Measurements from ENCODE around the gene SUSD4. TPM values are rescaled to one million over a fixed set of nuclear protein-coding genes. Genes with fewer than 3 reads are reported as not detected.

The SUSD4 gene, protein sequence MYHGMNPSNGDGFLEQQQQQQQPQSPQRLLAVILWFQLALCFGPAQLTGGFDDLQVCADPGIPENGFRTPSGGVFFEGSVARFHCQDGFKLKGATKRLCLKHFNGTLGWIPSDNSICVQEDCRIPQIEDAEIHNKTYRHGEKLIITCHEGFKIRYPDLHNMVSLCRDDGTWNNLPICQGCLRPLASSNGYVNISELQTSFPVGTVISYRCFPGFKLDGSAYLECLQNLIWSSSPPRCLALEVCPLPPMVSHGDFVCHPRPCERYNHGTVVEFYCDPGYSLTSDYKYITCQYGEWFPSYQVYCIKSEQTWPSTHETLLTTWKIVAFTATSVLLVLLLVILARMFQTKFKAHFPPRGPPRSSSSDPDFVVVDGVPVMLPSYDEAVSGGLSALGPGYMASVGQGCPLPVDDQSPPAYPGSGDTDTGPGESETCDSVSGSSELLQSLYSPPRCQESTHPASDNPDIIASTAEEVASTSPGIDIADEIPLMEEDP
- polyA plus RNA-seq (2012; ENCODE audit: low read depth, missing spikeins) = 0.05 TPM

- TF ChIP-seq POLR2AphosphoS5 (IDR thresholded peaks at IDR 0.05; ENCODE audit: low read depth, low read length) (no peak), TAF1 (IDR thresholded peaks at IDR 0.05; ENCODE audit: low read depth, low read length) (no peak), POU2F2 (IDR thresholded peaks at IDR 0.05; ENCODE audit: low read depth, low read length) (no peak), PAX5 (IDR thresholded peaks at IDR 0.05; ENCODE audit: insufficient read depth, low read length, severe bottlenecking) (no peak), POLR2A (IDR thresholded peaks at IDR 0.05; ENCODE audit: low read depth, low read length) (no peak), SPI1 (IDR thresholded peaks at IDR 0.05; ENCODE audit: low read depth, low read length) (no peak)
- DNase-seq (ENCODE audit: insufficient read length, low spot score) (peak; percentile 35), FAIRE-seq (no peak)
These were observed at the start of gene SUSD4 for GRCh38 chr1:223363856-223364684. SUSD4 (minus strand) TSS chr1:223364176; CDS start chr1:223363425, 751 bp downstream.

DNA sequence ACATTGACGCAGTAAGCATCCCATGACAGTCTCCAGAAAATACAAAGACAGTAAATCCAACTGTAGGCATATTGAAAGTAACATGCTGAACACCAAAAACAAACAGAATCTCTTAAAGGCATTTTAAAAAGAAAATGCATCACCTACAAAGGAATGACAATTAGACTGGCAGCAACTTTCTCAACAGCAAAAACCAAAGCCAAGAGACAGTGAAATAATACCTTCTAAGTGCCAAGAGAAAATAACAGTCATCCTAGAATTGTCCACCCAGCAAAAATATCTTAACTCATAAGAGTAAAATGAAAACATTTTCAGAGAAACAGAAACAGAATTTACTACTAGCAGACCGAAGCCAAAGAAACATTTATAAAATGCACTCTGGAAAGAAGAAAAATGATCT is 49.2 kb upstream of the SUSD4 start:
- FAIRE-seq (no peak), DNase-seq (ENCODE audit: insufficient read length, low spot score) (no peak)
- no peak for TF ChIP-seq SPI1 (IDR thresholded peaks at IDR 0.05; ENCODE audit: low read depth, low read length)
- no peak for TF ChIP-seq POLR2A (IDR thresholded peaks at IDR 0.05; ENCODE audit: low read depth, low read length)
- TF ChIP-seq PAX5 (IDR thresholded peaks at IDR 0.05; ENCODE audit: insufficient read depth, low read length, severe bottlenecking) = no peak
- no peak for TF ChIP-seq POU2F2 (IDR thresholded peaks at IDR 0.05; ENCODE audit: low read depth, low read length)
- TF ChIP-seq TAF1 (IDR thresholded peaks at IDR 0.05; ENCODE audit: low read depth, low read length) = no peak
- no peak for TF ChIP-seq POLR2AphosphoS5 (IDR thresholded peaks at IDR 0.05; ENCODE audit: low read depth, low read length)

GRCh38 chr1:223411710-223412109 is 47.7 kb upstream of the SUSD4 start:
- TF ChIP-seq TAF1 (IDR thresholded peaks at IDR 0.05; ENCODE audit: low read depth, low read length) = no peak
- TF ChIP-seq SPI1 (IDR thresholded peaks at IDR 0.05; ENCODE audit: low read depth, low read length) = no peak
- TF ChIP-seq POU2F2 (IDR thresholded peaks at IDR 0.05; ENCODE audit: low read depth, low read length) = no peak
- TF ChIP-seq POLR2AphosphoS5 (IDR thresholded peaks at IDR 0.05; ENCODE audit: low read depth, low read length) = no peak
- no peak for TF ChIP-seq PAX5 (IDR thresholded peaks at IDR 0.05; ENCODE audit: insufficient read depth, low read length, severe bottlenecking)
- no peak for TF ChIP-seq POLR2A (IDR thresholded peaks at IDR 0.05; ENCODE audit: low read depth, low read length)
- FAIRE-seq = no peak

GRCh38 chr1:223411309-223411708 is 47.3 kb upstream of the SUSD4 start:
- DNase-seq (ENCODE audit: insufficient read length, low spot score) = no peak
- TF ChIP-seq POU2F2 (IDR thresholded peaks at IDR 0.05; ENCODE audit: low read depth, low read length) (no peak), PAX5 (IDR thresholded peaks at IDR 0.05; ENCODE audit: insufficient read depth, low read length, severe bottlenecking) (no peak), SPI1 (IDR thresholded peaks at IDR 0.05; ENCODE audit: low read depth, low read length) (no peak), TAF1 (IDR thresholded peaks at IDR 0.05; ENCODE audit: low read depth, low read length) (no peak), POLR2A (IDR thresholded peaks at IDR 0.05; ENCODE audit: low read depth, low read length) (no peak), POLR2AphosphoS5 (IDR thresholded peaks at IDR 0.05; ENCODE audit: low read depth, low read length) (no peak)
- no peak for FAIRE-seq

More at GRCh38 chr1:223411710-223412109, 47.7 kb upstream of the SUSD4 start:
- no peak for DNase-seq (ENCODE audit: insufficient read length, low spot score)

DNA sequence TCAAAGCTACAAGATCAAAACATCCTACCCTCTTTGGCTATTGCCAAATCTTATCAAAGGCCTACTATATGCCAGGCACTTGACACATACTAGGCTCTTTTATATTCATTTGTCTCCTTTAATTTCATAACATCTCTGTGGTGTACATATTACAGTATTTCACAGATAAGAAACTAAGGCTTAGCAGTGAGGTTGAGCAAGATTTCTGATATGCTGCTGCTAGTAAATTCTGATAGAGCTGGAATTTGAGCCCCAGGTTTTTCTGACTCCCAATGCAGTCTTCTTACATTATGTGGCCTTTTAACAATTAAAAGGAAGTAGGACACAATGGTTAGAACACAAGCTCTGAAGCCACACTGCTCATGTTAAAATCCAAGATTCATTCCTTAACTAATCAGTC is 46.1 kb upstream of the SUSD4 start:
- no peak for FAIRE-seq
- TF ChIP-seq PAX5 (IDR thresholded peaks at IDR 0.05; ENCODE audit: insufficient read depth, low read length, severe bottlenecking) = no peak
- no peak for TF ChIP-seq POLR2A (IDR thresholded peaks at IDR 0.05; ENCODE audit: low read depth, low read length)
- no peak for TF ChIP-seq POLR2AphosphoS5 (IDR thresholded peaks at IDR 0.05; ENCODE audit: low read depth, low read length)
- TF ChIP-seq POU2F2 (IDR thresholded peaks at IDR 0.05; ENCODE audit: low read depth, low read length) = no peak
- no peak for TF ChIP-seq TAF1 (IDR thresholded peaks at IDR 0.05; ENCODE audit: low read depth, low read length)
- no peak for TF ChIP-seq SPI1 (IDR thresholded peaks at IDR 0.05; ENCODE audit: low read depth, low read length)
- DNase-seq (ENCODE audit: insufficient read length, low spot score) = no peak

- FAIRE-seq (no peak), DNase-seq (ENCODE audit: insufficient read length, low spot score) (no peak)
- TF ChIP-seq TAF1 (IDR thresholded peaks at IDR 0.05; ENCODE audit: low read depth, low read length) (no peak), SPI1 (IDR thresholded peaks at IDR 0.05; ENCODE audit: low read depth, low read length) (no peak), POLR2AphosphoS5 (IDR thresholded peaks at IDR 0.05; ENCODE audit: low read depth, low read length) (no peak), PAX5 (IDR thresholded peaks at IDR 0.05; ENCODE audit: insufficient read depth, low read length, severe bottlenecking) (no peak), POLR2A (IDR thresholded peaks at IDR 0.05; ENCODE audit: low read depth, low read length) (no peak), POU2F2 (IDR thresholded peaks at IDR 0.05; ENCODE audit: low read depth, low read length) (no peak)
These were observed 41.5 kb upstream of the SUSD4 start for GRCh38 chr1:223405507-223405906.

- no peak for TF ChIP-seq POU2F2 (IDR thresholded peaks at IDR 0.05; ENCODE audit: low read depth, low read length)
- TF ChIP-seq TAF1 (IDR thresholded peaks at IDR 0.05; ENCODE audit: low read depth, low read length) = no peak
- TF ChIP-seq POLR2AphosphoS5 (IDR thresholded peaks at IDR 0.05; ENCODE audit: low read depth, low read length) = no peak
- TF ChIP-seq SPI1 (IDR thresholded peaks at IDR 0.05; ENCODE audit: low read depth, low read length) = no peak
- TF ChIP-seq POLR2A (IDR thresholded peaks at IDR 0.05; ENCODE audit: low read depth, low read length) = no peak
- TF ChIP-seq PAX5 (IDR thresholded peaks at IDR 0.05; ENCODE audit: insufficient read depth, low read length, severe bottlenecking) = no peak
- no peak for FAIRE-seq
- no peak for DNase-seq (ENCODE audit: insufficient read length, low spot score)
These were observed 39.3 kb upstream of the SUSD4 start for GRCh38 chr1:223403184-223403815.

- FAIRE-seq (no peak), DNase-seq (ENCODE audit: insufficient read length, low spot score) (no peak)
- TF ChIP-seq POLR2AphosphoS5 (IDR thresholded peaks at IDR 0.05; ENCODE audit: low read depth, low read length) (no peak), POLR2A (IDR thresholded peaks at IDR 0.05; ENCODE audit: low read depth, low read length) (no peak), SPI1 (IDR thresholded peaks at IDR 0.05; ENCODE audit: low read depth, low read length) (no peak), PAX5 (IDR thresholded peaks at IDR 0.05; ENCODE audit: insufficient read depth, low read length, severe bottlenecking) (no peak), TAF1 (IDR thresholded peaks at IDR 0.05; ENCODE audit: low read depth, low read length) (no peak), POU2F2 (IDR thresholded peaks at IDR 0.05; ENCODE audit: low read depth, low read length) (no peak)
These were observed 38.8 kb upstream of the SUSD4 start for GRCh38 chr1:223402790-223403142.
